Measurements from ENCODE around the gene LRMDA.

DNA sequence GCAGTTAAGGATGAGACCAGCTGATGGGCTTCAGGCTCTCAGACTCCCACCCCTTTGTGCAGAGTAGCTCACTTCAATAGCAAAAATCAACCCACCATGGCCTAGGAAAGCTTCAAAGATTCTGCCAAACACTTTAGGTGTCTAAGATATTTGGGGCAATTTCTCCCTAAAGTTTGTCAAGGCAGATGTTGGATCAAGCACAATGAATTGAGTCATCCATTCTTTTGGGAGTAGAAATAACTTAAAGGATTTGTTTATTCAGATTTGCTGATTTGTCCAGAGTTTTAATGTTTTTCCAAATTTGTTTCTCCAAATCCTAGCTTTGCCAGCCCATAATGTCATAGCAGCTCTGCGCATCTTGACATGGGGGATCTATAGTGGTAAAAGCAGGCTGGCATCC lies 855.1 kb downstream of the LRMDA start:
- no peak for TF ChIP-seq POLR2A (IDR thresholded peaks at IDR 0.05)
- TF ChIP-seq, protein P1, sequence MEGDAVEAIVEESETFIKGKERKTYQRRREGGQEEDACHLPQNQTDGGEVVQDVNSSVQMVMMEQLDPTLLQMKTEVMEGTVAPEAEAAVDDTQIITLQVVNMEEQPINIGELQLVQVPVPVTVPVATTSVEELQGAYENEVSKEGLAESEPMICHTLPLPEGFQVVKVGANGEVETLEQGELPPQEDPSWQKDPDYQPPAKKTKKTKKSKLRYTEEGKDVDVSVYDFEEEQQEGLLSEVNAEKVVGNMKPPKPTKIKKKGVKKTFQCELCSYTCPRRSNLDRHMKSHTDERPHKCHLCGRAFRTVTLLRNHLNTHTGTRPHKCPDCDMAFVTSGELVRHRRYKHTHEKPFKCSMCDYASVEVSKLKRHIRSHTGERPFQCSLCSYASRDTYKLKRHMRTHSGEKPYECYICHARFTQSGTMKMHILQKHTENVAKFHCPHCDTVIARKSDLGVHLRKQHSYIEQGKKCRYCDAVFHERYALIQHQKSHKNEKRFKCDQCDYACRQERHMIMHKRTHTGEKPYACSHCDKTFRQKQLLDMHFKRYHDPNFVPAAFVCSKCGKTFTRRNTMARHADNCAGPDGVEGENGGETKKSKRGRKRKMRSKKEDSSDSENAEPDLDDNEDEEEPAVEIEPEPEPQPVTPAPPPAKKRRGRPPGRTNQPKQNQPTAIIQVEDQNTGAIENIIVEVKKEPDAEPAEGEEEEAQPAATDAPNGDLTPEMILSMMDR (IDR thresholded peaks at IDR 0.05): no peak
